ENCODE data around the gene MED14. TPM values are rescaled to one million over a fixed set of nuclear protein-coding genes. Genes with fewer than 3 reads are reported as not detected.
"Not testable (repeated sequence)": the region's sequence is repeated elsewhere in the genome, so short reads cannot be mapped to it uniquely, and the experiment has no call there.

MED14 gene
- total RNA-seq, 1 donor = 29.4 TPM

- no peak for TF ChIP-seq CTCF (IDR thresholded peaks at IDR 0.05; ENCODE audit: insufficient read depth, low read depth, low read length)
- peak overlapping the region; percentile 69 for H3K4me3 ChIP-seq (ENCODE audit: low read depth, low read length)
- peak; percentile 85 for DNase-seq (ENCODE audit: low read depth)
Measured at GRCh38 chrX:40733706-40734105, 1.6 kb downstream of the MED14 start.

- not testable (repeated sequence) for H3K4me3 ChIP-seq (ENCODE audit: low read depth, low read length); DNase-seq (ENCODE audit: low read depth)
Measured at GRCh38 chrX:40732499-40732898, 2.8 kb downstream of the MED14 start.

GRCh38 chrX:40729598-40730584 lies 5.5 kb downstream of the MED14 start:
- TF ChIP-seq CTCF (IDR thresholded peaks at IDR 0.05; ENCODE audit: insufficient read depth, low read depth, low read length) = no peak

GRCh38 chrX:40727581-40728252 lies 7.6 kb downstream of the MED14 start:
- no peak for TF ChIP-seq CTCF (IDR thresholded peaks at IDR 0.05; ENCODE audit: insufficient read depth, low read depth, low read length)
- H3K4me3 ChIP-seq (ENCODE audit: low read depth, low read length) = no peak overlapping the region
- DNase-seq (ENCODE audit: low read depth) = peak; percentile 78

More at GRCh38 chrX:40729598-40730584, 5.5 kb downstream of the MED14 start:
- peak; percentile 41 for DNase-seq (ENCODE audit: low read depth)
- no peak overlapping the region for H3K4me3 ChIP-seq (ENCODE audit: low read depth, low read length)

- no peak for DNase-seq (ENCODE audit: low read depth)
- TF ChIP-seq CTCF (IDR thresholded peaks at IDR 0.05; ENCODE audit: insufficient read depth, low read depth, low read length) = no peak
- no peak overlapping the region for H3K4me3 ChIP-seq (ENCODE audit: low read depth, low read length)
Measured at GRCh38 chrX:40727093-40727492, 8.2 kb downstream of the MED14 start.

- no peak for TF ChIP-seq CTCF (IDR thresholded peaks at IDR 0.05; ENCODE audit: insufficient read depth, low read depth, low read length)
- no peak for DNase-seq (ENCODE audit: low read depth)
- no peak overlapping the region for H3K4me3 ChIP-seq (ENCODE audit: low read depth, low read length)
Measured at GRCh38 chrX:40722930-40723329, 12.4 kb downstream of the MED14 start.

- no peak for DNase-seq (ENCODE audit: low read depth)
- TF ChIP-seq CTCF (IDR thresholded peaks at IDR 0.05; ENCODE audit: insufficient read depth, low read depth, low read length) = no peak
- no peak overlapping the region for H3K4me3 ChIP-seq (ENCODE audit: low read depth, low read length)
Measured at GRCh38 chrX:40721489-40722106, 13.7 kb downstream of the MED14 start.
